ENCODE data around the gene HIVEP1. TPM values are rescaled to one million over a fixed set of nuclear protein-coding genes. Genes with fewer than 3 reads are reported as not detected.

The HIVEP1 gene
- total RNA-seq, 2 donors from 2014 or later = 33.6 to 35.1 TPM

- 93% methylated on average over 4 to 11 of the region's 12 CpGs for WGBS, 2 experiments (ENCODE audit: insufficient coverage in 1 of 2, insufficient read length in 1 of 2)
- Mint-ChIP-seq H3K27ac (no peak overlapping the region), H3K4me3 (no peak overlapping the region), H3K9me3 (peaks cover 4% of the 10 kb centered on the region), H3K36me3 (ENCODE audit: low read depth) (peaks cover 19% of the 10 kb centered on the region), H3K4me1 (peaks cover 10% of the 10 kb centered on the region), H3K27me3 (ENCODE audit: insufficient read depth) (no peaks in the 10 kb centered on the region)
- H3K9ac ChIP-seq (ENCODE audit: extremely low read depth, low read length, poor library complexity, severe bottlenecking) = no peak overlapping the region
- H3K4me1 ChIP-seq (ENCODE audit: control insufficient read depth, insufficient read depth, low read length) = no peaks in the 10 kb centered on the region
- no peaks in the 10 kb centered on the region for H3K9me3 ChIP-seq (ENCODE audit: control insufficient read depth, low read length)
- TF ChIP-seq CTCF (conservative IDR thresholded peaks at IDR 0.05) = peak; percentile 15
- H3K27me3 ChIP-seq (ENCODE audit: control insufficient read depth, insufficient read depth, low read length, poor library complexity, severe bottlenecking) = no peaks in the 10 kb centered on the region
- H3K27ac ChIP-seq (ENCODE audit: low read depth, low read length) = no peak overlapping the region
- peaks cover 9% of the 10 kb centered on the region for H3K36me3 ChIP-seq (ENCODE audit: control insufficient read depth, insufficient read depth, low read length)
- no peak for DNase-seq
- no peak overlapping the region for H3K4me3 ChIP-seq (ENCODE audit: low read length)
Measured at GRCh38 chr6:12039540-12040459, 27.7 kb downstream of the HIVEP1 start.

- Mint-ChIP-seq H3K9me3 (no peaks in the 10 kb centered on the region), H3K36me3 (ENCODE audit: low read depth) (peaks cover 3% of the 10 kb centered on the region), H3K27me3 (ENCODE audit: insufficient read depth) (no peaks in the 10 kb centered on the region), H3K27ac (no peak overlapping the region), H3K4me3 (no peak overlapping the region), H3K4me1 (peaks cover 2% of the 10 kb centered on the region)
- no peak for TF ChIP-seq CTCF (conservative IDR thresholded peaks at IDR 0.05)
- H3K4me3 ChIP-seq (ENCODE audit: low read length) = no peak overlapping the region
- DNase-seq = no peak
- no peak overlapping the region for H3K9ac ChIP-seq (ENCODE audit: extremely low read depth, low read length, poor library complexity, severe bottlenecking)
- no peaks in the 10 kb centered on the region for H3K36me3 ChIP-seq (ENCODE audit: control insufficient read depth, insufficient read depth, low read length)
- WGBS, 2 experiments (ENCODE audit: insufficient coverage in 1 of 2, insufficient read length in 1 of 2) = 87 to 95% methylated on average over 8 to 9 of the region's 9 CpGs
- no peak overlapping the region for H3K27ac ChIP-seq (ENCODE audit: low read depth, low read length)
- H3K9me3 ChIP-seq (ENCODE audit: control insufficient read depth, low read length) = no peaks in the 10 kb centered on the region
- no peaks in the 10 kb centered on the region for H3K4me1 ChIP-seq (ENCODE audit: control insufficient read depth, insufficient read depth, low read length)
- H3K27me3 ChIP-seq (ENCODE audit: control insufficient read depth, insufficient read depth, low read length, poor library complexity, severe bottlenecking) = no peaks in the 10 kb centered on the region
Measured at GRCh38 chr6:12047304-12047703, 35.2 kb downstream of the HIVEP1 start.

- H3K9ac ChIP-seq (ENCODE audit: extremely low read depth, low read length, poor library complexity, severe bottlenecking) = no peak overlapping the region
- H3K27ac ChIP-seq (ENCODE audit: low read depth, low read length) = no peak overlapping the region
- WGBS, 2 experiments (ENCODE audit: insufficient coverage in 1 of 2, insufficient read length in 1 of 2) = 91 to 99% methylated on average over 6 to 10 of the region's 10 CpGs
- no peak for TF ChIP-seq CTCF (conservative IDR thresholded peaks at IDR 0.05)
- H3K36me3 ChIP-seq (ENCODE audit: control insufficient read depth, insufficient read depth, low read length) = no peaks in the 10 kb centered on the region
- no peaks in the 10 kb centered on the region for H3K9me3 Mint-ChIP-seq
- no peaks in the 10 kb centered on the region for H3K27me3 ChIP-seq (ENCODE audit: control insufficient read depth, insufficient read depth, low read length, poor library complexity, severe bottlenecking)
- H3K36me3 Mint-ChIP-seq (ENCODE audit: low read depth) = peaks cover 3% of the 10 kb centered on the region
- H3K4me1 Mint-ChIP-seq = peaks cover 2% of the 10 kb centered on the region
- no peak for DNase-seq
- no peaks in the 10 kb centered on the region for H3K9me3 ChIP-seq (ENCODE audit: control insufficient read depth, low read length)
- H3K27ac Mint-ChIP-seq = no peak overlapping the region
- H3K27me3 Mint-ChIP-seq (ENCODE audit: insufficient read depth) = no peaks in the 10 kb centered on the region
- H3K4me3 ChIP-seq (ENCODE audit: low read length) = no peak overlapping the region
- H3K4me1 ChIP-seq (ENCODE audit: control insufficient read depth, insufficient read depth, low read length) = no peaks in the 10 kb centered on the region
- H3K4me3 Mint-ChIP-seq = no peak overlapping the region
Measured at GRCh38 chr6:12047792-12048432, 35.8 kb downstream of the HIVEP1 start.

Data from endodermal cell (in vitro differentiated cells).